Peyer's patch (tissue), 4 donors: Measurements from ENCODE around the gene COG6. TPM values are rescaled to one million over a fixed set of nuclear protein-coding genes. Genes with fewer than 3 reads are reported as not detected.

Source experiments
- DNase-seq, 3 donors: peaks; one replicate each; pipeline ENCODE4 v3.0.0-alpha.2; 2017 to 2019
- H3K27ac ChIP-seq, 4 donors: fragments of 200-600 bp; sonication (generic); one replicate each; pipeline ENCODE4 v1.5.1; 2016 to 2019
- H3K27me3 ChIP-seq, 2 donors: fragments of 200-600 bp; sonication (generic); one replicate each; pipeline ENCODE4 v1.5.1; 2019
- H3K36me3 ChIP-seq, 3 donors: fragments of 200-600 bp; sonication (generic); one replicate each; pipeline ENCODE4 v1.5.1; 2016 to 2019
- H3K4me1 ChIP-seq, 4 donors: fragments of 200-600 bp; sonication (generic); one replicate each; pipeline ENCODE4 v1.5.1; 2016 to 2019
- H3K4me3 ChIP-seq, 4 donors: fragments of 200-600 bp; sonication (generic); 1 replicate in 3 of 4; 2 replicates in 1 of 4; pipeline ENCODE4 v1.5.1; 2016 to 2019; ENCODE audit warnings: mild to moderate bottlenecking in 1 of 4
- H3K9me3 ChIP-seq, 4 donors: fragments of 200-600 bp; sonication (generic); one replicate each; pipeline ENCODE4 v1.5.1; 2016 to 2019; ENCODE audit warnings: mild to moderate bottlenecking in 1 of 4
- CTCF ChIP-seq, 6 experiments: fragments of 450-650 bp in 4 of 6; fragments of 200-600 bp in 2 of 6; sonication (generic) in 1 of 6; IDR thresholded peaks; one replicate each; pipeline ENCODE4 v1.5.1; 2017 to 2019; ENCODE audit warnings: antibody characterized with exemption in 6 of 6, mild to moderate bottlenecking in 3 of 6, moderate library complexity in 1 of 6
- POLR2A ChIP-seq, 2 donors: fragments of 450-650 bp; IDR thresholded peaks; one replicate each; pipeline ENCODE4 v1.5.1; 2017; ENCODE audit warnings: antibody characterized with exemption in 2 of 2, mild to moderate bottlenecking in 2 of 2, moderate library complexity in 2 of 2
- total RNA-seq, 4 donors: library from RNA; depleted of rRNA; stranded (reverse); fragments of >200 nt; gene quantifications; one replicate each; pipeline ENCODE4 v1.1.0, GENCODE V29; 2016

Gene COG6
- total RNA-seq, 4 donors from 2014 or later, result 11.1 to 61.9 (median 21.5) TPM

GRCh38 chr13:39760521-39760920 is 105.1 kb downstream of the COG6 start:
- no peak for TF ChIP-seq CTCF (IDR thresholded peaks at IDR 0.05)
- TF ChIP-seq POLR2A (IDR thresholded peaks at IDR 0.05), result no peak
- no peaks in the 10 kb centered on the region for H3K27me3 ChIP-seq
- DNase-seq, result no peak
- H3K9me3 ChIP-seq, result no peaks in the 10 kb centered on the region
- no peak overlapping the region for H3K4me3 ChIP-seq
- no peaks in the 10 kb centered on the region for H3K36me3 ChIP-seq
- peaks cover 0 to 1% (median 0%) of the 10 kb centered on the region in 4 donors for H3K4me1 ChIP-seq
- no peak overlapping the region for H3K27ac ChIP-seq

GRCh38 chr13:39765801-39766463 is 110.5 kb downstream of the COG6 start:
- DNase-seq, result peak in 2 of 3 donors; percentile 47 to 53
- Histone ChIP-seq H3K9me3 (no peaks in the 10 kb centered on the region), H3K4me1 (peaks cover 0 to 8% (median 0%) of the 10 kb centered on the region in 4 donors), H3K36me3 (no peaks in the 10 kb centered on the region), H3K4me3 (no peak overlapping the region), H3K27ac (no peak overlapping the region), H3K27me3 (no peaks in the 10 kb centered on the region)
- TF ChIP-seq POLR2A (IDR thresholded peaks at IDR 0.05) (no peak), CTCF (IDR thresholded peaks at IDR 0.05) (peak in 4 of 6 experiments; percentile 8 to 37 (median 32))

- Histone ChIP-seq H3K27me3 (no peaks in the 10 kb centered on the region), H3K36me3 (no peaks in the 10 kb centered on the region), H3K9me3 (no peaks in the 10 kb centered on the region), H3K4me3 (no peak overlapping the region), H3K4me1 (peaks cover 0 to 8% (median 0%) of the 10 kb centered on the region in 4 donors), H3K27ac (no peak overlapping the region)
- no peak for DNase-seq
- no peak for TF ChIP-seq POLR2A (IDR thresholded peaks at IDR 0.05)
- no peak for TF ChIP-seq CTCF (IDR thresholded peaks at IDR 0.05)
Observed at GRCh38 chr13:39766464-39767158, 111.1 kb downstream of the COG6 start.

GRCh38 chr13:39767791-39768517 is 112.5 kb downstream of the COG6 start:
- Histone ChIP-seq H3K27me3 (no peaks in the 10 kb centered on the region), H3K36me3 (no peaks in the 10 kb centered on the region), H3K4me3 (no peak overlapping the region), H3K4me1 (peaks cover 0 to 8% (median 0%) of the 10 kb centered on the region in 4 donors), H3K9me3 (no peaks in the 10 kb centered on the region), H3K27ac (no peak overlapping the region)
- no peak for DNase-seq
- TF ChIP-seq CTCF (IDR thresholded peaks at IDR 0.05) (no peak), POLR2A (IDR thresholded peaks at IDR 0.05) (no peak)

- no peak overlapping the region for H3K4me3 ChIP-seq
- TF ChIP-seq POLR2A (IDR thresholded peaks at IDR 0.05) (no peak), CTCF (IDR thresholded peaks at IDR 0.05) (no peak)
- H3K27me3 ChIP-seq, result no peaks in the 10 kb centered on the region
- H3K36me3 ChIP-seq, result no peaks in the 10 kb centered on the region
- no peaks in the 10 kb centered on the region for H3K9me3 ChIP-seq
- no peak overlapping the region for H3K27ac ChIP-seq
- DNase-seq, result no peak
- H3K4me1 ChIP-seq, result peaks cover 0 to 8% (median 0%) of the 10 kb centered on the region in 4 donors
Observed at GRCh38 chr13:39768962-39769361, 113.5 kb downstream of the COG6 start.
